ENCODE data around the gene ATE1.

ATE1 gene

GRCh38 chr10:121787169-121787568 is 140.7 kb downstream of the ATE1 start:
- no peak for TF ChIP-seq CTCF (IDR thresholded peaks at IDR 0.05)

GRCh38 chr10:121783782-121784372 is 144.0 kb downstream of the ATE1 start:
- TF ChIP-seq CTCF (IDR thresholded peaks at IDR 0.05): no peak

- no peak for TF ChIP-seq CTCF (IDR thresholded peaks at IDR 0.05)
These were observed 146.7 kb downstream of the ATE1 start for GRCh38 chr10:121781101-121781500.

GRCh38 chr10:121774813-121775212 is 153.0 kb downstream of the ATE1 start:
- no peak for TF ChIP-seq CTCF (IDR thresholded peaks at IDR 0.05)

GRCh38 chr10:121774404-121774803 is 153.4 kb downstream of the ATE1 start:
- no peak for TF ChIP-seq CTCF (IDR thresholded peaks at IDR 0.05)

GRCh38 chr10:121772884-121773283 is 154.9 kb downstream of the ATE1 start:
- TF ChIP-seq CTCF (IDR thresholded peaks at IDR 0.05): no peak

- no peak for TF ChIP-seq CTCF (IDR thresholded peaks at IDR 0.05)
These were observed 155.4 kb downstream of the ATE1 start for GRCh38 chr10:121772406-121772805.

- no peak for TF ChIP-seq CTCF (IDR thresholded peaks at IDR 0.05)
These were observed 155.9 kb downstream of the ATE1 start for GRCh38 chr10:121771966-121772365.
